Gastrocnemius medialis (tissue), 4 donors: ENCODE results near the gene CAMK1G.

Experiments used
- CTCF ChIP-seq, 5 experiments: fragments of 450-650 bp in 3 of 5; fragments of 200-600 bp in 2 of 5; sonication (generic) in 2 of 5; IDR thresholded peaks in 4 of 5; conservative IDR thresholded peaks in 1 of 5; 1 replicate in 4 of 5; 2 replicates in 1 of 5; pipeline ENCODE4 v1.5.1; 2016 to 2019; ENCODE audit warnings: antibody characterized with exemption in 5 of 5, mild to moderate bottlenecking in 3 of 5, moderate library complexity in 3 of 5
- POLR2A ChIP-seq, 2 donors: fragments of 450-650 bp; IDR thresholded peaks; one replicate each; pipeline ENCODE4 v1.6.1; 2017; ENCODE audit warnings: antibody characterized with exemption in 2 of 2, mild to moderate bottlenecking in 2 of 2, moderate library complexity in 2 of 2

GRCh38 chr1:209585672-209586071 is 2.2 kb downstream of the CAMK1G start:
- TF ChIP-seq CTCF (IDR thresholded peaks at IDR 0.05 in 4 of 5, conservative IDR thresholded peaks at IDR 0.05 in 1 of 5) (no peak), POLR2A (IDR thresholded peaks at IDR 0.05) (no peak)
